Transverse colon (tissue), 4 donors: ENCODE measurements around the gene CAPN9.

Experiments used
- EP300 ChIP-seq: sonication (generic); formaldehyde crosslinking; IDR thresholded peaks from one replicate; pipeline ENCODE4 v1.6.1; 2017; ENCODE audit warnings: antibody characterized with exemption, low read depth
- POLR2A ChIP-seq: fragments of 450-650 bp; IDR thresholded peaks from one replicate; pipeline ENCODE4 v1.6.1; 2016; ENCODE audit warnings: antibody characterized with exemption, mild to moderate bottlenecking, moderate library complexity
- POLR2AphosphoS5 ChIP-seq, 3 donors: sonication (generic); formaldehyde crosslinking; IDR thresholded peaks; one replicate each; pipeline ENCODE4 v1.6.1; 2016; ENCODE audit warnings: antibody characterized with exemption in 3 of 3
- TF ChIP-seq, protein P1 (sequence below), 5 experiments: fragments of 200-600 bp in 3 of 5; fragments of 450-650 bp in 2 of 5; sonication (generic) in 3 of 5; IDR thresholded peaks; 1 replicate in 2 of 5; 2 replicates in 3 of 5; pipeline ENCODE4 v1.5.1; 2016 to 2017; ENCODE audit warnings: antibody characterized with exemption in 5 of 5, inconsistent platforms in 3 of 5, mild to moderate bottlenecking in 2 of 5, moderate library complexity in 1 of 5

DNA sequence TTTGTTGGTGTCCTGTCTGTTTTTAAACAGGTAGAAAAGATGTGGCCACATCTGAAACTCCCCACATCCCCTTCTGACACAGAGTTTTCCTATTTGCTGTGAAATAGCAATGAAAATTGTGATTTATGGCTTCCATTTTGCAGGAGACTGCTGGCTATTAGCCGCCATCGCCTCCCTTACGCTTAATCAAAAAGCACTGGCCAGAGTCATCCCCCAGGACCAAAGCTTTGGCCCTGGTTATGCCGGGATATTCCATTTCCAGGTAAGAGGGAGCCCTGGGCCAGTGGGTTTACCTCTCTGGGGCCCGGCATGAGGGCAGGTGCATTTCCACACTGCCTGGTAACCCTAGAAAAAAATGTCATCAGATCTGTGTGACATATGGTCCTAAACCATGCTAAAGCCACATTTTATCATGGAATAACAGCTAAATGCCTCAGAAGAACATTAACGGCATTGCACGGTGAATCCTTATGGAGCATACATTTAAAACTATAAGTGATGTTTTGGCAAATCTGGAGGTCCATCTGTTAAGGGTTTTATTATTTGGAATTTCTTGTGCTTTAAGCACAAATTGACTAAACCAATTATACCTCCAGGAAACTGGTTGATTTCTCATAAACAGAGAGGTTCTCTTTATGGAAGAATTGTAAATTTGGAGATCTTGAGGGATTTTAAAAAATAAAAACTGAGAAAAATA lies 12.3 kb downstream of the CAPN9 start:
- TF ChIP-seq POLR2AphosphoS5 (IDR thresholded peaks at IDR 0.05): no peak
- no peak for TF ChIP-seq POLR2A
- TF ChIP-seq EP300: no peak
- TF ChIP-seq, protein P1, sequence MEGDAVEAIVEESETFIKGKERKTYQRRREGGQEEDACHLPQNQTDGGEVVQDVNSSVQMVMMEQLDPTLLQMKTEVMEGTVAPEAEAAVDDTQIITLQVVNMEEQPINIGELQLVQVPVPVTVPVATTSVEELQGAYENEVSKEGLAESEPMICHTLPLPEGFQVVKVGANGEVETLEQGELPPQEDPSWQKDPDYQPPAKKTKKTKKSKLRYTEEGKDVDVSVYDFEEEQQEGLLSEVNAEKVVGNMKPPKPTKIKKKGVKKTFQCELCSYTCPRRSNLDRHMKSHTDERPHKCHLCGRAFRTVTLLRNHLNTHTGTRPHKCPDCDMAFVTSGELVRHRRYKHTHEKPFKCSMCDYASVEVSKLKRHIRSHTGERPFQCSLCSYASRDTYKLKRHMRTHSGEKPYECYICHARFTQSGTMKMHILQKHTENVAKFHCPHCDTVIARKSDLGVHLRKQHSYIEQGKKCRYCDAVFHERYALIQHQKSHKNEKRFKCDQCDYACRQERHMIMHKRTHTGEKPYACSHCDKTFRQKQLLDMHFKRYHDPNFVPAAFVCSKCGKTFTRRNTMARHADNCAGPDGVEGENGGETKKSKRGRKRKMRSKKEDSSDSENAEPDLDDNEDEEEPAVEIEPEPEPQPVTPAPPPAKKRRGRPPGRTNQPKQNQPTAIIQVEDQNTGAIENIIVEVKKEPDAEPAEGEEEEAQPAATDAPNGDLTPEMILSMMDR (IDR thresholded peaks at IDR 0.05): no peak
